ENCODE results near the gene HDAC9. TPM values are rescaled to one million over a fixed set of nuclear protein-coding genes. Genes with fewer than 3 reads are reported as not detected.
"Not testable (repeated sequence)": the region's sequence is repeated elsewhere in the genome, so short reads cannot be mapped to it uniquely, and the experiment has no call there.

HDAC9 gene
- total RNA-seq, 1 experiment from 2014 or later: 3.0 TPM

GRCh38 chr7:18708204-18708603, 212.7 kb downstream of the HDAC9 start:
- no peak for DNase-seq (ENCODE audit: low spot score)

DNA sequence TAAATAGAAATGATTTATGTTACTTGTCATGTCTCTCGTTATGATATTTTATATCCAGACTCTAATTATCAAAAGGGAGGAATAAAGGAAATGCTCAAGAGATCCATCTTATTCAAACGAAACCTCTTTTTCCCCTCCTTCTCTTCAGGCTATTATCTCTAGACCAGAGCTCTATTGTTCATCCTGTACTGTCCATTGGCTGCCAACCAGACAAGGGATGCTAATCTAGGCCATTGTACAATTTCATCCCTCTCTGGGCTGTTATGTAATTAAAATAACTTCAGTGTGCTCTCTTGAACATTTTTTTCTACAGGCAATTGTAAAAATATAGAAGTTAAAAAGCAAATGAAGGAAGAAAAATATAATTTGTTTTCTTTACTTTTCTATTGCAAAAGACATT, 220.4 kb downstream of the HDAC9 start:
- no peak for DNase-seq (ENCODE audit: low spot score)

GRCh38 chr7:18721429-18721828, 225.9 kb downstream of the HDAC9 start:
- peak; percentile 2 for DNase-seq (ENCODE audit: low spot score)

- no peak for DNase-seq (ENCODE audit: low spot score)
These were observed 228.8 kb downstream of the HDAC9 start for GRCh38 chr7:18724318-18724717.

GRCh38 chr7:18727115-18727870, 231.7 kb downstream of the HDAC9 start:
- DNase-seq (ENCODE audit: low spot score): no peak

- not testable (repeated sequence) for DNase-seq (ENCODE audit: low spot score)
These were observed 240.5 kb downstream of the HDAC9 start for GRCh38 chr7:18736012-18736411.

GRCh38 chr7:18740579-18740988, 245.0 kb downstream of the HDAC9 start:
- DNase-seq (ENCODE audit: low spot score): no peak

DNA sequence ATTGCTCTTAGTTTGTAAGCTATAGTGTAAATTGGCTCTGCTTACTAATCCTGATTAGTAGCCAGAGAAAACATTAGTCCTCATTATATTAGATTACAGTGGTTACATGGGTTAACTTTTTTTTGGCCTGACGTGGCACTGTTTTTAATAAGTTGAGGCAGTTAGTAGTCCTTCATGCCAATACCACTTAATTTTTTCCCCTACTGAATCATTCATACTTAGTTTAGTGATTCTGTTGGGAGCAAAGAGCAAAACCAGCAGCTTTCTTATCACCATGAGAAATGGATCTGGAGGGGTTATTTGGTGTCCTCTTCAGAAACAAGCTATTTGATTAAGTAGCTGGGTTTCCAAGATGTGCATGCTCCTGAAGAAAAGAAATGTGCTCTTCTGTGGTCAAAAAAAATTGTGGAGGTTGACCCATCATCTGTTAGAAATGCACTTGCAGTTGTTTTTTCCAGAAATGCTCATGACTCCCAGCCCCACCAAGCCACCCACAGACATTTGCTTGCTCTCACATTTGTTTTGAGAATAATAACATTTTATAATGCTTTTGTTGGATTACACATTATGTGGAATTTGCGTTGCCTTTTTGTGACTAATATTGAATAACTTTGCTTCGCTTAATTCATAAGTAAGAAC, 258.5 kb downstream of the HDAC9 start:
- DNase-seq (ENCODE audit: low spot score): no peak

DNA sequence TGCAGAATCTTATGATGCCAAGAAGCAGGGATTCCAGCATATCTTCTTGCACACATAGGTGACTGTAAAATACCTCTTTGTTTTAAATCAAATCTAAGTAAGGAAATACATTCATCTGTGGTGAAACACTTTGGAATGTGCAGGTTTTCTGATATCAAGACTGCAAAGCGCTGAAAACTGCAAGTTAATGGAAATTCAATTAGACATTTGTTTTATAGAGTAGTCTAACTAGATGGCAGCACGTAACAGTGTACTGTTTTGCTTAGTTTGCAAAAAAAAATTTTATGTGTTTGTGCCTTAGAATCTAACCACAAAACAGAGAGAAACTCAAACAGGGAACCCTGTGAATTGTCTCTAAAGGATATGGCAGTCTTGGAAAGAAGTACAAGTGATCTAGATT, 259.2 kb downstream of the HDAC9 start:
- DNase-seq (ENCODE audit: low spot score): no peak

DNA sequence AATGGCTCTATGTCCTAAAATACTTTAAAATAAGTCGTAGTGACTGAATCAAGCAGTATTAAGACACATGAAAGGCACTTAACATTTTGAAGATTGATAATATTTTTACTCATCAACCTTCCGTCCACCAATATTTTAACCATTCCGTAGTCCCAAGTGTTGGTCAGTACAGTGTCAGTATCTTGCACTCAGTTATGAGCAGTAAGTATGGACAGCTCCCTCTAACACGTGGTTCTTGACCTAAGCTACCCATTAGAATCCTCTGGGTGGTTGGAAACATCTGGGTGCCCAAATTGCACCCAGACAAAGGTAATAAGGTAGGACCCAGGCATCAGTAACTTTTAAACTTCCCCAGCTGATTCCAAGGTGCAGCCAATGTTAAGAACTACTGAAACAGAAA, 260.2 kb downstream of the HDAC9 start:
- no peak for DNase-seq (ENCODE audit: low spot score)

DNA sequence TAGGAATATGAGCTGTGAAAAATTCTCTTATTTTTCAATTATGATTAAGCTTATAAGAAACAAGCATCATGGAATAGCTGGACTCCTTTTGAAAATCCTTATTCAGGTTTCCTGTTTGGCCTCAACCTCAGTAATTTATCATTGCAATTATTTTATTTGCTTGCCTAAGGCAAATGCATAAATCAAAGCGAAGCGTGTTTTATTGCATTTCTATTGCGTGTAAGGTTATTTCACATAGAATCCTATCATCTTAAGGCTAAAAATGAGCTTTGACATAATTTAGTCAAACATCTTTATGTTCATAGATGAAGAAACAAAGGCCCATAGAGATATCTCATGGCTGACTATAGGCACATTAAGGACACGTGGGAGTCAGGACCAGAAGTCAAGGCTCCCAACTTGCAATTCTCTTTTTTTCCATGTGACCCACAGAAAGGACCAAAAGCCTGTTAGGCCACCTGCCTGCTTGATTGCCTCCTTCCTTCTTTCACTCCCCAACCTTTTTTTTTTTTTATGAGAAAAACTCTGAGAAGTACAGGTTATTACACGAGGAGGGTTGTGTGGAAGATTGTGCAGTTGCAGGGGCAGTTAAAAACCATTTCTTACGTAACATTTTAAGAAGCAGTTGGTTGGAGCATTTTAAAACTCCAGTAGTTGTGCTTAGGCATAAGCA, 261.0 kb downstream of the HDAC9 start:
- no peak for DNase-seq (ENCODE audit: low spot score)

GRCh38 chr7:18760046-18760445, 264.5 kb downstream of the HDAC9 start:
- DNase-seq (ENCODE audit: low spot score): no peak

GRCh38 chr7:18760631-18761445, 265.3 kb downstream of the HDAC9 start:
- DNase-seq (ENCODE audit: low spot score): no peak

DNA sequence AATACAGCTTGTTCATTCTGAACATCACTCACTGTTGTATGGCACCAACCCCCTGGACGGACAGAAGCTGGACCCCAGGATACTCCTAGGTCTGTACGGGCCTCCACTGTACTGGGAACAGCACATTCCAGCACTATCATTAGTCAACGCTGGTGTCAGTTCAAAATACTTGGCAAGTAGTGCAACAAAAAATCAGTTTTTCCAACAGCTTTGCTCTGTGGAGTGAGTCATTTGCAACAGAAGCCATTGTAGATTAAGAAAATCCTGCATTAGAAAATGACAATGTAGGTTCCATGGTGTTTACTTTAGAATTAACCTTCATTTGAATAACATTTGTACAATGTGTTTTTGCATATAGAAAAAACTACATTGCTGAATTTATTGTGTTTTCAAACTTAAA, 266.6 kb downstream of the HDAC9 start:
- DNase-seq (ENCODE audit: low spot score): no peak

DNA sequence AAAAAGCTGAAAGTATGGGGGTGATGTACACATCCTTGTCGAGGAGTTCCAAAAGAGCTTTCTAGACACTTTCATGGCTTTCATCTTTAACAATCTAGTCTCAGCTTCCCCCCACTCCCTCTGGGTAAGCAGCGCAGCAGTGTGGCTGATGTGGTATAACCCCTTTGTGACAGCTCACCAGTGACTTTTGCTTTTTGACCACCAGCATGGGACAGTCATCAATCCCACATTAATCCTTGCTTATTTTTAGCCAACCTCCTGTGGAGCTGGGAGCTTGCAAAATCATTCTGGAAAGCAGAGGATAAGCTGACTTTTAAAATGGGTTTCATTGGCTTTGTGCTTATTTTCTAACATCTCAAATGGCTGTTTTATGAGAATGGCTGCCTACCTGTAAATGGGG, 272.7 kb downstream of the HDAC9 start:
- no peak for DNase-seq (ENCODE audit: low spot score)

DNA sequence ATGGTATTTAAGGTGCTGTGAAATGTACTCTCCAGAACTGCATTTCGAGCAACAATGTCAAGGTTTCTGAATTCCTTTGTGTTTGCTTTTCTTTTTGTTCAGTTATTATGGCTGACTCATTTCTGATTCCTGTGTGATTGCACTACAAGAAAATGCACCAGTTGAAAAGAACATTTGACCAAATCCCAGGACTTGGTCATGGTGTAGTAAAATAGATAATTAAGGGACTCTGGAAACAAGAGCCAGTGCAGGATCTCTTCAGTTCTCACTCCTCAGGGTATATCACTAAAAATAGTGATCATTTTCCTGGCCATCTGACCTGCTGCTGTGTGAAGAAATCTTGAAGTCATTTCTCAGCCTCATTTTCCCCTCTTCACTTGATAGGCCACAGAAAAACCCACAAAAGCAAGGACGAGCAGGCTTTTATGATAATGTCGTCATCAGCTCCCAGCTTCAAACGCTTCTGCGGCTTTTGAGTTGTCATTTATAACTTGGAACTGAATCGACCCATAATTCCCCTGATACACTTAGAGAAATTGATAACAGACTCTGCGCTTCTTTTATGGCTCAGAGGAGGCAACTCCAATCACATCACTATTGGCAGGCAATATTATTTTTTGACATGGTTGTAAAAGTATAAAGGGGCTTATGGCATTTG, 274.7 kb downstream of the HDAC9 start:
- DNase-seq (ENCODE audit: low spot score): no peak

DNA sequence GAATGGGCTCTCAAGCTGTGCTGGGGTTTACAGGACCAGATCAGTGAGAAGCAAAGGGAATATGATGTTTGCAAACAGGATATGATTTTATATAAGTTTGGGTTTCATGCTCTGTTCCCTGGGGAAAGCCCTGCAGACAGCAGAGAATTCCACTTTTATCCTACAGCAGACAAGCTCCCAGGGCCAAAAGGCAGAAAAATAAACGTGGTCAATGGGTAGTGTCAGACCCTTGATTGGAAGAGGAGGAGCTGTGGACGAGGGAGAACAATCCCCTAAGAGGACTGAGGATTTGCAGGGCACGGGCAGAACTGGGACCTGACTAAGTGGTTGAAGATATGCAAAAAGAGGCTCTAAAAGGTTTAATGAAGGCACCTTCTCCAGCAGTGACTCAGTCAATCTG, 275.3 kb downstream of the HDAC9 start:
- no peak for DNase-seq (ENCODE audit: low spot score)

DNA sequence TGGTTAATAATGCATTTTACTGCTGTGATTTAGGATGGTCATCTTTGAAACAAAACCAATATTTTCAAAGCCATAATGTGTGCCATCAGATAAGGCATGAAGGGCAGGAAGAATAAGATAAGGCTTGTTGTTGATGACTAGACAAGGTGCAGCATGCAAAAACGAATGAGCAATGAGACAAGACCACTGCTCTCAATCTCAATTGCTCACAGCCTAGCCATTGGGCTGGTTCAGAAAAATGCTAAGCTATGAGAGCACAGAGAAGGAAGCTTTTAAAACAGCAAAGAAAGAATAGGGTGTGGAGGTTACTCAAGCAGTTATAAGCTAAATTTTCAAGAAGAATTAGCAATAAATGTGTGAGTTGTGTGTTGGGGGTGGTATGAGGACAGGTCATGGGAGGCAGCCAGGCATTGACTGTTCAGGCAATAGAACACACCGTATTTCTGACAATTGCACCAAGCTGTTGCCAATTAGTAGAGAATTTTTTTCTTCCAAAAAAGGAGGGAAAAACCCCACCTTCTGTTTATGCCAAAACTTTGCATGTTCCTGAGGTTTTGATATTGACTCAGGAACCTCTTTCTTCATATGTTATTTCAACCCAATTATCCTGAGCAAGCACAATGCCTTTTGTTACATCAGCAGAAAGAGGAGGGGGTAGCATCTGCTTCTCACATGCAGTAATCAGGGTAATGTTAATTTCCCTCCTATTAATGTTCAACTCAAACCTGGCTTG, 276.5 kb downstream of the HDAC9 start:
- DNase-seq (ENCODE audit: low spot score): no peak

DNA sequence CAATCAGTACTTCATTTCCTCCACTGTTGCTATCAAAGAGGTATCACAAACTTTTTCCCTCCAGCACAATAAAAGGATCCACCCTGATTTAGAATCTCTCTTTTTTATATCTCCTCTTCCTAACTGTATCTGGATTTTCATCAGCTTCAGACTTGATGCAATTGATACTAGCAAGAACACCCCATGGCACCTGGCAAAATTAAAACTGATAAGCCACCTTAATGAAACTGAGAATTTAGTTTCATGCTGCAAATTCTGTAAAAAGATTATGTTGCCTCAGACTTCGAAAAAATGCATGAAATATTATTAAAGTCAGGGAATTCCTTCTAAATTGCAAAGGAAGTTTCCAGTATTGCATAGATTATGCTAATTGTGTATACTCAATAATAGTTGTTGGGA, 277.0 kb downstream of the HDAC9 start:
- DNase-seq (ENCODE audit: low spot score): no peak

DNA sequence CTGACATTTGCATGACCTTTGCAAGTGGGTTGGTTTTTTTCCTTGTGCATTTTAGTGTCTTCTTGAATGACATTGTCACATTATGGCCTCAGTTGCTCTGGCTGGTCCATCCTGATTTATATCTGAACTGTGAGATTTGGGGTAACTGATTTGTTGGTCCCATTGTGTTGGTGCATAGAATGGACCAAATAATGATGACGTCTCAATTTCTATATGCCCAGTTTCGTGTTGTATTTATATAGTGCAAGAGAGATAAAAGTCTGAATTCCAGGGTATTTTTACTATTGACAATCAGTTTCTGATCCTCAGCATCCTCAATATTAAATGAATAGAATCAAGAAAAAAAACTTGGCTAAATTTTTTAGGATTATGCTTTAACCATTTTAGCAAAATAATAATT, 281.8 kb downstream of the HDAC9 start:
- DNase-seq (ENCODE audit: low spot score): no peak

- DNase-seq (ENCODE audit: low spot score): no peak
These were observed 283.0 kb downstream of the HDAC9 start for GRCh38 chr7:18778594-18778993.

Data from HT-29 (cell line).